HCT116 (cell line): ENCODE data around the gene CISD2.
A peak's percentile ranks its signal among the peaks of the same experiment; 100 is the strongest.

Experiments used
- CTCF ChIP-seq, 3 experiments: fragments of 200-600 bp in 1 of 3; sonication (generic) in 1 of 3; IDR thresholded peaks in 2 of 3; conservative IDR thresholded peaks in 1 of 3; 2 replicates each; pipeline ENCODE4 v1.5.1; 2012 to 2017; ENCODE audit warnings: low read depth in 2 of 3, low read length in 2 of 3, antibody characterized with exemption in 1 of 3, borderline replicate concordance in 1 of 3, control low read depth in 1 of 3, mild to moderate bottlenecking in 1 of 3, mixed read lengths in 1 of 3, mixed run types in 1 of 3, moderate library complexity in 1 of 3; ENCODE audit not compliant: insufficient read depth in 1 of 3
- EGR1 ChIP-seq: IDR thresholded peaks from 2 replicates; pipeline ENCODE4 v1.6.1; 2012; ENCODE audit warnings: low read depth
- EZH2 ChIP-seq: fragments of 200-600 bp; sonication (generic); IDR thresholded peaks from 2 replicates; pipeline ENCODE4 v1.6.1; 2017; ENCODE audit warnings: antibody characterized with exemption, mixed run types
- EZH2phosphoT487 ChIP-seq: fragments of 200-600 bp; IDR thresholded peaks from 2 replicates; pipeline ENCODE4 v1.6.1; 2018; ENCODE audit warnings: antibody characterized with exemption, borderline replicate concordance
- JUND ChIP-seq: IDR thresholded peaks from 2 replicates; pipeline ENCODE4 v1.6.1; 2012
- POLR2A ChIP-seq: IDR thresholded peaks from 2 replicates; pipeline ENCODE4 v1.7.0; 2011; ENCODE audit warnings: borderline replicate concordance; ENCODE audit not compliant: insufficient read depth, insufficient read length; ENCODE audit errors: extremely low read depth
- POLR2AphosphoS5 ChIP-seq: IDR thresholded peaks from 2 replicates; pipeline ENCODE4 v1.6.1; 2011; ENCODE audit warnings: mild to moderate bottlenecking, low read depth, low read length, moderate library complexity
- RAD21 ChIP-seq: IDR thresholded peaks from 2 replicates; pipeline ENCODE4 v1.6.1; 2012; ENCODE audit warnings: low read depth, mild to moderate bottlenecking
- REST ChIP-seq: IDR thresholded peaks from 2 replicates; pipeline ENCODE4 v1.6.1; 2012; ENCODE audit warnings: low read depth
- SP1 ChIP-seq: IDR thresholded peaks from 2 replicates; pipeline ENCODE4 v1.6.1; 2012; ENCODE audit warnings: low read depth
- YY1 ChIP-seq: IDR thresholded peaks from 2 replicates; pipeline ENCODE4 v1.6.1; 2011; ENCODE audit warnings: low read length, low read depth, moderate library complexity, mild to moderate bottlenecking; ENCODE audit not compliant: insufficient replicate concordance; ENCODE audit errors: extremely low read depth
- ZBTB33 ChIP-seq: IDR thresholded peaks from 2 replicates; pipeline ENCODE4 v1.6.1; 2011; ENCODE audit warnings: mild to moderate bottlenecking, low read length, moderate library complexity; ENCODE audit not compliant: insufficient replicate concordance; ENCODE audit errors: extremely low read depth

GRCh38 chr4:102826890-102827673 is 41.7 kb upstream of the CISD2 start, which contains the start of gene UBE2D3:
- no peak; a peak in 1 of 6 replicates for TF ChIP-seq CTCF (IDR thresholded peaks at IDR 0.05 in 2 of 3, conservative IDR thresholded peaks at IDR 0.05 in 1 of 3; ENCODE audit: borderline replicate concordance in 1 of 3, insufficient read depth in 1 of 3, low read depth in 2 of 3, low read length in 2 of 3)
- TF ChIP-seq EZH2phosphoT487 = no peak
- TF ChIP-seq EZH2 = no peak
- peak; percentile 67 for TF ChIP-seq POLR2A
- TF ChIP-seq EGR1 = no peak
- TF ChIP-seq JUND = no peak
- TF ChIP-seq REST = no peak
- TF ChIP-seq POLR2AphosphoS5 = no peak; the same call in none of the 2 replicates
- no peak for TF ChIP-seq RAD21
- no peak for TF ChIP-seq SP1
- TF ChIP-seq YY1 = peak; percentile 92
- TF ChIP-seq ZBTB33 = no peak
